Left colon (tissue), 2 donors: ENCODE measurements around the gene PUS7L. TPM values are rescaled to one million over a fixed set of nuclear protein-coding genes. Genes with fewer than 3 reads are reported as not detected.
"Not testable (repeated sequence)": the region's sequence is repeated elsewhere in the genome, so short reads cannot be mapped to it uniquely, and the experiment has no call there.

ENCODE experiments used
- ATAC-seq: fragments of 200-7000 bp; cut with Tn5 transposase; one replicate; pipeline ENCODE4 v1.9.1; 2020; ENCODE audit warnings: mild to moderate bottlenecking, moderate library complexity
- DNase-seq, 2 donors: peaks; one replicate each; pipeline ENCODE4 v3.0.0-alpha.2; 2020
- intact Hi-C, 2 donors: fragments of 100-400 bp; cut with DNase I in 1 of 2; cut with micrococcal nuclease in 1 of 2; formaldehyde crosslinking; loops; one replicate each; pipeline versions ENCODE4 v1.11.2 to v1.14.0; 2022; cut with DNase I, micrococcal nuclease
- total RNA-seq, 2 donors: library from RNA; stranded (reverse); fragmentation: NEBNext Ultra II Directional; extraction: Animal tissue kit (Norgen Biotek cat#: 25700); gene quantifications; one replicate each; pipeline ENCODE4 v1.2.1, GENCODE V29; 2021
- donor health status: DM: no; HTN: no; CAD: no.
- donor health status: DM: yes; HTN: yes; CAD: no.

PUS7L gene
- total RNA-seq, 2 donors from 2014 or later, result 13.3 to 15.2 TPM

DNA sequence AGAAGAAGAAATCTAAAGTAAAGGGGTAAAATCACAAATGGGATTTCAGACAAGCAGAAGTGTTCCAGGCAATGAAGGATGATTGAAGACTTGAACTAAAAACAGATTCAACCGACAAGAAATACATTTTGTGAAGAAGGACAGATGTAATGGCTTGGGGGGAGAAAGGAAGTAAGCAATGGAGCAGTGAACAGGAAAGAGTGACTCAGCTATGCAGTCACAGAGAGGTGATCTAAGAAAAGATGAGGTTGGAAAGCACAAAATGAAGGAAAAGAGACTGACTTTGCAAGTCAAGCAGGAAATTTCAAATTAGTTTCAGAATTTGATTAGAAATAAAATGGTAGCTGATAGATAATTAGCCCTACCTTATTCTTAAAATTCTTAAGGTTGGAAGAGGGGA is 66.5 kb downstream of the PUS7L start:
- no peak for DNase-seq
- intact Hi-C loops, result no loop called here
- ATAC-seq, result no peak

DNA sequence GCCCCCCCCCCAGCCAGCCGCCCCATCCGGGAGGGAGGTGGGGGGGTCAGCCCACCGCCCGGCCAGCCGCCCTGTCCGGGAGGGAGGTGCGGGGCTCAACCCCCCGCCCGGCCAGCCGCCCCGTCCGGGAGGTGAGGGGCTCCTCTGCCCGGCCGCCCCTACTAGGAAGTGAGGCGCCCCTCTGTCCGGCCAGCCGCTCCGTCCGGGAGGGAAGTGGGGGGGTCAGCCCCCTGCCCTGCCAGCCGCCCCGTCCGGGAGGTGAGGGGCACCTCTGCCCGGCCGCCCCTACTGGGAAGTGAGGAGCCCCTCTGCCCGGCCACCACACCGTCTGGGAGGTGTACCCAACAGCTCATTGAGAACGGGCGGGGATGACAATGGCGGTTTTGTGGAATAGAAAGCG is 73.1 kb downstream of the PUS7L start:
- intact Hi-C loops, ATAC-seq, DNase-seq: not testable (repeated sequence)

DNA sequence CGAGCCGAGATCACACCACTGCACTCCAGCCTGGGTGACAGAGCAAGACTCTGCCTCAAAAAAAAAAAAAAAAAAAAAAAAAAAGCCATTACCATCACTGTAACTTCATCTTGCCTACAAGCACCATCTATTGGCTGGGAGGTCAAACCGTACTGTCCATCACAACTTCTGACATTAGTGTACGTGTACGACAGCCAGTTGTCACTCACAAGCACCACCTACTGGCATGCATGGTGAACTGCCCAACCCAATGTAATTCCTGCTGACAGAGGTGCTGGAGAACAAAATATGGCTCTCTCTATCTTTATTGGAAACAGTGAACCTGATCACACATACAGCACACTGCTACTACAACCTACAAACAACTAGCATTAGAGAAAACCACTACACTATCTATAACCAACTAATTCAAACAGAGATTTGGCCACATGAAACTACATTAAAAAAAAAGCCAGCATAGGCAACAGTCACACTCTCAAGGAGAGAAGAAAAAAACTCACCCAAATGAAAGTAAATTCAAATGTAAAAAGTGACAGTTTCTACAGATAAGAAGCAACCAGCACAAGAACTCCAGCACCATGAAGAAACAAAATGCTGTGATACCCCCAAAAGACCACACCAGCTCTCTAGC is 82.3 kb downstream of the PUS7L start:
- no peak for DNase-seq
- intact Hi-C loops, result no loop called here
- peak; percentile 43 for ATAC-seq

DNA sequence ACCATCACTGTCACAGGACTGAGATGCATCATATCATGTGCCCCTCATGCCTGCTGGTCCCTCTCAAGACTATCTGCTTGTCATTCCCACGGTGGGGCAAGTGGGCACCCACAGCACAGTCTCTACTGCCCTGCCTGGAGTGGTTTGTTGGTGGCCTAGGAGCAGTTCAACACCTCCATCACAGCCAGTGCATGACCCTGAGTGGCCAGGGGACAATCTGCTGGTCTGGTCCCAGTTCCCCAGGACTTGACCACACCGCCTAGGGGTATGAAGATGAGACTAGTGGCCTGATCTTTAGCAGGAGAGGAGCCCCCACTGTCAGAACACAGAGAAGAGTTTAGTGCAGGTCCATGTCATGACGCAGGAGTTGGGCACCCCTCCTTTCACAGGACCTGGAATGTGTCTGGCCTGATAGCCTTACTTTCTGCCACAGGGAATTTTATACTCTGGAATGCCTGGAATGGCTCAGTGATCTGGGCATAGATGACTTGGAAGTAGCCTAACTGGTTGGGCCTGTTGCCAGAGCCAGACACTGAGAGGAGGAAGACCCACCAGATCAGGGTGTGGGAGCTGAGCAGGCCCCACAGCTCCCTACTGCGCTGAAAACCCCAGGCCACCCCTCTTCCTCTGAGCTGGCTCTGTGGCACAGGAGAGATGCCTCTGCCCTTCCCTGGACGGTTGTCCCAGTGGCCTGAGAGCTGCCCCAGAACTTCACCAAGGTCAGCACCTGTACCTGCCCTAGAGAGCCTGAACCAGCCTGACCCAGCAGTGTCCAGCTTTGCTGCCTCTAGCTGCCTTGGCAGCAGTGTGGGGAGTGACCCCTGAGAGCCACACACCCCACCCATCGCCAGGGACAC is 83.3 kb downstream of the PUS7L start:
- no peak for DNase-seq

DNA sequence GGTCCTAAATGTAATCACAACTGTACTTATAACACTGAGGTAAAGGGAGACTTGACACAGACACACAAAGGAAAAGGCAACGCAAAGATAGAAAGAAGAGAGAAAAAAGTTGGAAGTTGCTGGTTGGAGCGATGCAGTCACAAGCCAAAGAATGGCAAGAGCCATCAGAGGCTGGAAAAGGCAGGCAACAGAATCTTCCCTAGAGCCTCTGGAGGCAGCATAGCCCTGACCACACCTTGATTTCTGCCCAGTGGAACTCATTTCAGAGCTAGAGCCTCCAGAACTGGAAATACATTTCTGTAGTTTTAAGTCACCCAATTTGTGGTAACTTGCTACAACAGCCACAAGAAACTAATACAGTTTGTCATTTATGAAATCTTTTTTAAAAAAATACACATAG is 89.2 kb downstream of the PUS7L start:
- no peak for DNase-seq
- intact Hi-C loops, result no loop called here
- no peak for ATAC-seq

More for the DNA sequence above, 83.3 kb downstream of the PUS7L start:
- intact Hi-C loops, result no loop called here
- no peak for ATAC-seq

Other genes starting within 250 kb of the PUS7L start
- not detected for gene ADAMTS20, start 206.6 kb downstream of the PUS7L start, total RNA-seq
- 10 to 100 TPM; 17.3 to 19.4 TPM for gene IRAK4, start 161 bp upstream of the PUS7L start, total RNA-seq
- gene TWF1, start 47.5 kb upstream of the PUS7L start, total RNA-seq, result 100 to 1,000 TPM; 110 to 131 TPM
- gene TMEM117, start 77.3 kb upstream of the PUS7L start, total RNA-seq, result 10 to 100 TPM; 10.5 to 11.5 TPM